Body of pancreas (tissue), 4 donors: ENCODE results near the gene SLCO3A1. TPM values are rescaled to one million over a fixed set of nuclear protein-coding genes. Genes with fewer than 3 reads are reported as not detected.

Source experiments
- ATAC-seq: fragments of 150-250 bp; one replicate; pipeline ENCODE4 v1.9.1; 2016
- DNase-seq, 4 donors: peaks; one replicate each; pipeline ENCODE4 v3.0.0-alpha.2; 2019
- H3K27ac ChIP-seq, 4 donors: fragments of 200-600 bp; sonication (generic); 1 replicate in 3 of 4; 2 replicates in 1 of 4; pipeline versions ENCODE4 v1.5.1 to v1.6.1; 2016 to 2019; ENCODE audit warnings: mild to moderate bottlenecking in 1 of 4, mixed read lengths in 1 of 4, moderate library complexity in 1 of 4
- H3K27me3 ChIP-seq, 2 donors: fragments of 200-600 bp; sonication (generic); one replicate each; pipeline ENCODE4 v1.6.0; 2016; ENCODE audit warnings: mild to moderate bottlenecking in 1 of 2
- H3K36me3 ChIP-seq, 2 donors: fragments of 200-600 bp; sonication (generic); replicated peaks in 1 of 2; 2 replicates each; pipeline ENCODE4 v1.5.1; 2016; ENCODE audit warnings: low read depth in 2 of 2; ENCODE audit not compliant: insufficient read depth in 1 of 2
- H3K4me1 ChIP-seq: fragments of 200-600 bp; sonication (generic); one replicate; pipeline ENCODE4 v1.6.0; 2016
- H3K4me3 ChIP-seq, 2 donors: fragments of 200-600 bp; sonication (generic); 1 replicate in 1 of 2; 2 replicates in 1 of 2; pipeline ENCODE4 v1.5.1; 2016 to 2019
- H3K9me3 ChIP-seq, 3 donors: fragments of 200-600 bp; sonication (generic); 1 replicate in 2 of 3; 2 replicates in 1 of 3; pipeline ENCODE4 v1.5.1; 2016
- CTCF ChIP-seq, 7 experiments: fragments of 450-650 bp in 4 of 7; fragments of 200-600 bp in 3 of 7; sonication (generic) in 3 of 7; IDR thresholded peaks; one replicate each; pipeline ENCODE4 v1.5.1; 2016 to 2019; ENCODE audit warnings: antibody characterized with exemption in 7 of 7
- POLR2A ChIP-seq, 3 donors: fragments of 450-650 bp; IDR thresholded peaks; one replicate each; pipeline ENCODE4 v1.6.1; 2016; ENCODE audit warnings: antibody characterized with exemption in 3 of 3, mild to moderate bottlenecking in 2 of 3
- WGBS, 2 donors: methylation state at CpG; one replicate each; pipeline ENCODE4 v1.1.5; 2017; 5-methylcytosine and 5-hydroxymethylcytosine counted together
- intact Hi-C: fragments of 100-400 bp; cut with DNase I; formaldehyde crosslinking; loops from one replicate; pipeline ENCODE4 v1.15.1; 2023
- total RNA-seq, 2 donors: library from RNA; depleted of rRNA; stranded (reverse); fragments of >200 nt; gene quantifications; one replicate each; pipeline ENCODE4 v1.1.0, GENCODE V29; 2016

The SLCO3A1 gene
- total RNA-seq, 2 donors from 2014 or later: 5.7 to 12.9 TPM

GRCh38 chr15:91917686-91918360, 64.3 kb downstream of the SLCO3A1 start:
- Histone ChIP-seq H3K27ac (no peak overlapping the region), H3K36me3 (no peaks in the 10 kb centered on the region), H3K9me3 (no peaks in the 10 kb centered on the region), H3K4me1 (peaks cover 16% of the 10 kb centered on the region), H3K4me3 (no peak overlapping the region), H3K27me3 (no peaks in the 10 kb centered on the region)
- no peak for TF ChIP-seq CTCF (IDR thresholded peaks at IDR 0.05)
- TF ChIP-seq POLR2A (IDR thresholded peaks at IDR 0.05): no peak
- ATAC-seq (no peak), DNase-seq (no peak)
- WGBS, 2 donors: 79 to 85% methylated on average over 4 of the region's 4 CpGs
- intact Hi-C loops: no loop called here

- Histone ChIP-seq H3K4me3 (no peak overlapping the region), H3K27me3 (no peaks in the 10 kb centered on the region), H3K27ac (no peak overlapping the region), H3K4me1 (peaks cover 22% of the 10 kb centered on the region), H3K9me3 (no peaks in the 10 kb centered on the region), H3K36me3 (no peaks in the 10 kb centered on the region)
- no peak for TF ChIP-seq POLR2A (IDR thresholded peaks at IDR 0.05)
- no peak for TF ChIP-seq CTCF (IDR thresholded peaks at IDR 0.05)
- intact Hi-C loops: no loop called here
- WGBS, 2 donors: 77 to 88% methylated on average over 8 to 15 of the region's 15 CpGs
- ATAC-seq (no peak), DNase-seq (no peak)
These were observed 65.6 kb downstream of the SLCO3A1 start for GRCh38 chr15:91919014-91919534.

GRCh38 chr15:91921188-91921842, 67.8 kb downstream of the SLCO3A1 start:
- ATAC-seq (peak; percentile 75), DNase-seq (no peak)
- no peaks in the 10 kb centered on the region for H3K36me3 ChIP-seq
- H3K27me3 ChIP-seq: no peaks in the 10 kb centered on the region
- whole genome bisulfite sequencing, 2 donors: 56 to 60% methylated on average over 5 of the region's 5 CpGs
- H3K4me1 ChIP-seq: peaks cover 29% of the 10 kb centered on the region
- TF ChIP-seq POLR2A (IDR thresholded peaks at IDR 0.05) (no peak), CTCF (IDR thresholded peaks at IDR 0.05) (no peak)
- intact Hi-C loops: no loop called here
- no peaks in the 10 kb centered on the region for H3K9me3 ChIP-seq
- no peak overlapping the region for H3K4me3 ChIP-seq
- H3K27ac ChIP-seq: peak overlapping the region in 3 of 4 donors; percentile 30 to 82 (median 65)

- peaks cover 29% of the 10 kb centered on the region for H3K4me1 ChIP-seq
- 54 to 66% methylated on average over 12 of the region's 12 CpGs for WGBS, 2 donors
- no peaks in the 10 kb centered on the region for H3K27me3 ChIP-seq
- H3K27ac ChIP-seq: peak overlapping the region in 3 of 4 donors; percentile 30 to 82 (median 55)
- intact Hi-C loops: no loop called here
- TF ChIP-seq POLR2A (IDR thresholded peaks at IDR 0.05) (no peak), CTCF (IDR thresholded peaks at IDR 0.05) (no peak)
- no peaks in the 10 kb centered on the region for H3K36me3 ChIP-seq
- no peak overlapping the region for H3K4me3 ChIP-seq
- ATAC-seq: peak; percentile 16
- no peaks in the 10 kb centered on the region for H3K9me3 ChIP-seq
- DNase-seq: no peak
These were observed 68.3 kb downstream of the SLCO3A1 start for GRCh38 chr15:91921843-91922198.
